ENCODE data around the gene LMNTD2.

LMNTD2 gene

DNA sequence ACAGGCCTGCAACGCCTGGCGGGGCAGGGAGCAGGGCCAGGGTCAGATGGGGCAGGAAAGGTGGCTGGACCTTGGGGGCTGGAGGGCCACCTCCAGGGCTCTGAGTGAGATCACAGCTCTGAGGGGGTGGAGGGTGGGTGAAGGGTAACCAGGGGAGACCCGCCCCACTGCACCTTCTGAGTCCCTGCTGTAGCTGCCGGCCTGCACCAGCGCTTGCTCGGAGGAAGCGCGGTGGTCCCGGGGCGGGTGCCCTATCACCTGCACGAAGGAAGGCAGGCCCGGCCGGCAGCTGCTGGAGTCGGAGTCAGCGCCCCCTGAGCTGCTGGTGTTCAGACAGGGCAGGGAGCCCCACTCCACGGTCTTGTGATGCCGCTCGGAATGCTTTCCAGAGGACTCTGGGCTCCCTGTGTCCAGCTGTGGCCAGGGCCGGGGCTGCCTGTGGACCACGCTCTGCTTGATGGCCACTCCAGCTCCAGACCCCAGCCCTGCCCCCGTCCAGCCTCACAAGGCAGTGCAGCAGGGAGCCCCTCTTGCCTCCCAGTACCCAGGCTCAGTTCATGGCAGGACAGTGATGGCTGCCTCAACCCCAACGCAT lies 3.8 kb downstream of the LMNTD2 start:
- H3K4me1 ChIP-seq (ENCODE audit: control insufficient read depth in 2 of 2, insufficient read depth in 1 of 2, low read depth in 1 of 2, low read length in 2 of 2) = peaks cover 15 to 20% of the 10 kb centered on the region in 2 donors
- peak overlapping the region; percentile 39 for H2BK120ac ChIP-seq (ENCODE audit: low read depth, low read length)
- no CpG with 5 or more reads among the region's 22 CpGs for WGBS, 2 donors (ENCODE audit: extremely low coverage in 2 of 2, insufficient read length in 2 of 2, insufficient replicate concordance in 1 of 2)
- peak overlapping the region; percentile 44 for H3K14ac ChIP-seq (ENCODE audit: low read length)
- H3K4me3 ChIP-seq (ENCODE audit: low read length in 2 of 2) = peak overlapping the region in 1 of 2 donors; percentile 58
- peaks cover 16 to 56% (median 36%) of the 10 kb centered on the region in 3 experiments for H3K27me3 ChIP-seq (ENCODE audit: control insufficient read depth in 3 of 3, insufficient read depth in 3 of 3, low read depth in 1 of 3, low read length in 3 of 3)
- peak overlapping the region; percentile 14 for H3K4me2 ChIP-seq (ENCODE audit: insufficient read depth, low read length, poor library complexity, severe bottlenecking)
- peak overlapping the region; percentile 76 for H3K18ac ChIP-seq (ENCODE audit: low read length)
- no peak overlapping the region for H2BK5ac ChIP-seq (ENCODE audit: low read length)
- H3K4ac ChIP-seq (ENCODE audit: low read length) = peak overlapping the region; percentile 30
- H2BK12ac ChIP-seq (ENCODE audit: low read length) = no peak overlapping the region
- peak overlapping the region; percentile 55 for H3K23ac ChIP-seq (ENCODE audit: low read depth, low read length, poor library complexity)
- no peak overlapping the region for H4K91ac ChIP-seq (ENCODE audit: low read depth, low read length, poor library complexity)
- no peak overlapping the region for H4K8ac ChIP-seq (ENCODE audit: low read depth, low read length)
- no peak for DNase-seq (ENCODE audit: low spot score)
- H3K79me1 ChIP-seq (ENCODE audit: low read depth, low read length) = peaks cover 7% of the 10 kb centered on the region
- H3K9ac ChIP-seq (ENCODE audit: low read depth, low read length, poor library complexity) = no peak overlapping the region
- H2AFZ ChIP-seq (ENCODE audit: low read length) = peak overlapping the region; percentile 95
- H2AK5ac ChIP-seq (ENCODE audit: low read depth, low read length) = peak overlapping the region; percentile 81
- H3K27ac ChIP-seq (replicated peaks; ENCODE audit: low read length) = no peak overlapping the region
- peak overlapping the region; percentile 94 for H2BK15ac ChIP-seq (ENCODE audit: low read length)
- no peaks in the 10 kb centered on the region for H3K36me3 ChIP-seq (replicated peaks in 1 of 2; ENCODE audit: control insufficient read depth in 2 of 2, insufficient read depth in 2 of 2, low read length in 2 of 2)
- H3K9me3 ChIP-seq (replicated peaks in 1 of 2; ENCODE audit: control insufficient read depth in 2 of 2, insufficient read depth in 1 of 2, low read depth in 1 of 2, low read length in 2 of 2) = peaks cover 0 to 4% of the 10 kb centered on the region in 2 donors

DNA sequence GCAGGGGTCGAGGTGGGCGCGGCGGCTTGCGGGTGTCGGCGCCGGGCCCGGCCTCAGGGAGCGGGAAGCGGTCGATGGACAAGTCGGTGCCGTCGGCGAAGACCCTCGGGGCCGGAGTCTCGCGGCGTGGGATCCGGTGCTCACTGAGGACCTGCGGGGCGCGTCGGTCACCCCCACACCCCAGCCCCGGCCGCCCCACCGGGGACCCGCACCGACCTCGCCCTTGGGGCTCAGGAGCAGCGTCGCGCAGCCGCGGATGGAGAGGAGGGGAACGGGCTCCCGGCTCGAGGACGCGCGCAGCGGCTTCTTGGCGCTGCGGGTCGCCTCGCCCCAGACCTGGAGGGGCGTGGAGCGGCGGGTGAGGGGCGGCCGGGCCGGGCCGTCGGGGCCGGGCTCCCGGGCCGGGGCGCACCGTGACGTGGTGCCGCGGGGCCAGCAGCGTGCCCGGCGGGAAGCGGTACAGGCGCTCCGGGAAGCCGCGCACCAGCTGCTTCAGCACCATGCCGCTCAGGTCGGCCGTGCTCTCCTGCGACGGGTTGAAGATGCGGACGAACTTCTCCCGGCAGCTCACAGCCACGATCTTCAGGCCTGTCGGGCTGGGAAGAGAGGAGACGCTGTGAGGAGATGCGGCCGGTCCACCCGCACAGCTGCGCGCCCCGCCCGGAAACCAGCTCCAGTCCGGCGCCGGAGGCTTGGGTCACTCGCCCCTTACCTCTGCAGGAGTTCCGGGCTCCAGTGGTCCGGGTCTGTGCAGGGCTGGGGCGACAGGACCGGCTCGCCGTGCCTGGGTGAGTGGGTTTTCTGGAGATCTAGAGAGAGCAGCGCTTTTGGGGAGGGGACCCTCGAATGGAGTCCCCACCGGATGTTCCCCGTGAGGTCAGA lies 4.5 kb downstream of the LMNTD2 start:
- H3K9me3 ChIP-seq (replicated peaks in 1 of 2; ENCODE audit: control insufficient read depth in 2 of 2, insufficient read depth in 1 of 2, low read depth in 1 of 2, low read length in 2 of 2) = peaks cover 0 to 4% of the 10 kb centered on the region in 2 donors
- peaks cover 1% of the 10 kb centered on the region for H3K79me1 ChIP-seq (ENCODE audit: low read depth, low read length)
- H3K27ac ChIP-seq (replicated peaks; ENCODE audit: low read length) = no peak overlapping the region
- peak overlapping the region; percentile 81 for H2AK5ac ChIP-seq (ENCODE audit: low read depth, low read length)
- no peak for DNase-seq (ENCODE audit: low spot score)
- peak overlapping the region; percentile 41 for H2BK12ac ChIP-seq (ENCODE audit: low read length)
- peak overlapping the region; percentile 99 for H3K18ac ChIP-seq (ENCODE audit: low read length)
- no peak overlapping the region for H2BK15ac ChIP-seq (ENCODE audit: low read length)
- no peak overlapping the region for H3K4ac ChIP-seq (ENCODE audit: low read length)
- H3K4me2 ChIP-seq (ENCODE audit: insufficient read depth, low read length, poor library complexity, severe bottlenecking) = peak overlapping the region; percentile 100
- no CpG with 5 or more reads among the region's 104 CpGs for WGBS, 2 donors (ENCODE audit: extremely low coverage in 2 of 2, insufficient read length in 2 of 2, insufficient replicate concordance in 1 of 2)
- H3K23ac ChIP-seq (ENCODE audit: low read depth, low read length, poor library complexity) = peak overlapping the region; percentile 55
- peak overlapping the region; percentile 84 for H3K14ac ChIP-seq (ENCODE audit: low read length)
- H2BK120ac ChIP-seq (ENCODE audit: low read depth, low read length) = peak overlapping the region; percentile 81
- peak overlapping the region; percentile 95 for H2AFZ ChIP-seq (ENCODE audit: low read length)
- H3K36me3 ChIP-seq (replicated peaks in 1 of 2; ENCODE audit: control insufficient read depth in 2 of 2, insufficient read depth in 2 of 2, low read length in 2 of 2) = no peaks in the 10 kb centered on the region
- H3K4me3 ChIP-seq (ENCODE audit: low read length in 2 of 2) = peak overlapping the region; percentile 38 to 84
- no peak overlapping the region for H4K91ac ChIP-seq (ENCODE audit: low read depth, low read length, poor library complexity)
- peaks cover 10 to 14% of the 10 kb centered on the region in 2 donors for H3K4me1 ChIP-seq (ENCODE audit: control insufficient read depth in 2 of 2, insufficient read depth in 1 of 2, low read depth in 1 of 2, low read length in 2 of 2)
- peak overlapping the region; percentile 84 for H3K9ac ChIP-seq (ENCODE audit: low read depth, low read length, poor library complexity)
- peaks cover 16 to 53% (median 36%) of the 10 kb centered on the region in 3 experiments for H3K27me3 ChIP-seq (ENCODE audit: control insufficient read depth in 3 of 3, insufficient read depth in 3 of 3, low read depth in 1 of 3, low read length in 3 of 3)
- H4K8ac ChIP-seq (ENCODE audit: low read depth, low read length) = no peak overlapping the region
- H2BK5ac ChIP-seq (ENCODE audit: low read length) = peak overlapping the region; percentile 66

DNA sequence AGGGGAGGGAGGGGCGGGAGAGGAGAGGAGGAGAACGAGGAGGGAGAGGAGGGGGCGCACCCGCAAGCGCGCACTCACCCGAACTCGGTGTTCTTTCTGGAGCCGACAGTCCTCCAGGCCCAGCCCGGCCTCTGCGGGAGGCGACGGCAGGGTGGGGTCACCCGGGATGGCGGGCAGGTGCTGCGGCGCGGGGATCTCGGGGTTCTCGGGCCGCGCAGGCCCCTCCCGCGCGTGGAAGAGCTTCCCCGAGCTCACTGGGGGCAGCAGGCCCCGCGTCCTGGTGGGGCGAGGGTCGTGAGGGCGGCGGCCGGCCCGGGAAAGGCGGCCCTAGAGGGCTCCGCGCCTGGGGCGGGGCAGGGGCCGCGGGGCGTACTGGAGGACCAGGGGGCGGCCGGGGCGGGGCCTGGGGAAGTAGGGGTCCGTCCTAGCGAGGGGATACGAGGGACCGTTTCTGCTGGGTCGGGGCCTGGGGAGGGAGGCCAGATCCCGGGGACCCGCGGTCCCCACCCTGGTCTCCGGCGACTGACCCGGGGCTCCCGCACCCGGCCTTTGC lies 5.2 kb downstream of the LMNTD2 start:
- H3K9me3 ChIP-seq (replicated peaks in 1 of 2; ENCODE audit: control insufficient read depth in 2 of 2, insufficient read depth in 1 of 2, low read depth in 1 of 2, low read length in 2 of 2) = peaks cover 0 to 4% of the 10 kb centered on the region in 2 donors

More for the DNA sequence above, 5.2 kb downstream of the LMNTD2 start:
- Histone ChIP-seq H3K27ac (replicated peaks; ENCODE audit: low read length) (no peak overlapping the region), H2BK12ac (ENCODE audit: low read length) (peak overlapping the region; percentile 90), H3K4me2 (ENCODE audit: insufficient read depth, low read length, poor library complexity, severe bottlenecking) (peak overlapping the region; percentile 100), H3K36me3 (replicated peaks in 1 of 2; ENCODE audit: control insufficient read depth in 2 of 2, insufficient read depth in 2 of 2, low read length in 2 of 2) (no peaks in the 10 kb centered on the region), H3K4ac (ENCODE audit: low read length) (no peak overlapping the region), H4K8ac (ENCODE audit: low read depth, low read length) (no peak overlapping the region), H3K27me3 (ENCODE audit: control insufficient read depth in 3 of 3, insufficient read depth in 3 of 3, low read depth in 1 of 3, low read length in 3 of 3) (peaks cover 16 to 53% (median 36%) of the 10 kb centered on the region in 3 experiments), H3K79me1 (ENCODE audit: low read depth, low read length) (peaks cover 1% of the 10 kb centered on the region), H2BK15ac (ENCODE audit: low read length) (peak overlapping the region; percentile 58), H2AFZ (ENCODE audit: low read length) (peak overlapping the region; percentile 95), H4K91ac (ENCODE audit: low read depth, low read length, poor library complexity) (no peak overlapping the region), H2BK5ac (ENCODE audit: low read length) (peak overlapping the region; percentile 66), H3K18ac (ENCODE audit: low read length) (peak overlapping the region; percentile 99), H2BK120ac (ENCODE audit: low read depth, low read length) (peak overlapping the region; percentile 81), H3K4me1 (ENCODE audit: control insufficient read depth in 2 of 2, insufficient read depth in 1 of 2, low read depth in 1 of 2, low read length in 2 of 2) (peaks cover 10 to 12% of the 10 kb centered on the region in 2 donors), H3K9ac (ENCODE audit: low read depth, low read length, poor library complexity) (peak overlapping the region; percentile 84), H2AK5ac (ENCODE audit: low read depth, low read length) (peak overlapping the region; percentile 81), H3K23ac (ENCODE audit: low read depth, low read length, poor library complexity) (peak overlapping the region; percentile 93), H3K4me3 (ENCODE audit: low read length in 2 of 2) (peak overlapping the region; percentile 38 to 84), H3K14ac (ENCODE audit: low read length) (no peak overlapping the region)
- WGBS, 2 donors (ENCODE audit: extremely low coverage in 2 of 2, insufficient read length in 2 of 2, insufficient replicate concordance in 1 of 2) = no CpG with 5 or more reads among the region's 57 CpGs
- no peak for DNase-seq (ENCODE audit: low spot score)
